ENCODE measurements around the gene GGCX. TPM values are rescaled to one million over a fixed set of nuclear protein-coding genes. Genes with fewer than 3 reads are reported as not detected.
A peak's percentile ranks its signal among the peaks of the same experiment; 100 is the strongest.

The GGCX gene
- polyA plus RNA-seq, 3 donors: 24.0 to 34.4 (median 32.0) TPM

DNA sequence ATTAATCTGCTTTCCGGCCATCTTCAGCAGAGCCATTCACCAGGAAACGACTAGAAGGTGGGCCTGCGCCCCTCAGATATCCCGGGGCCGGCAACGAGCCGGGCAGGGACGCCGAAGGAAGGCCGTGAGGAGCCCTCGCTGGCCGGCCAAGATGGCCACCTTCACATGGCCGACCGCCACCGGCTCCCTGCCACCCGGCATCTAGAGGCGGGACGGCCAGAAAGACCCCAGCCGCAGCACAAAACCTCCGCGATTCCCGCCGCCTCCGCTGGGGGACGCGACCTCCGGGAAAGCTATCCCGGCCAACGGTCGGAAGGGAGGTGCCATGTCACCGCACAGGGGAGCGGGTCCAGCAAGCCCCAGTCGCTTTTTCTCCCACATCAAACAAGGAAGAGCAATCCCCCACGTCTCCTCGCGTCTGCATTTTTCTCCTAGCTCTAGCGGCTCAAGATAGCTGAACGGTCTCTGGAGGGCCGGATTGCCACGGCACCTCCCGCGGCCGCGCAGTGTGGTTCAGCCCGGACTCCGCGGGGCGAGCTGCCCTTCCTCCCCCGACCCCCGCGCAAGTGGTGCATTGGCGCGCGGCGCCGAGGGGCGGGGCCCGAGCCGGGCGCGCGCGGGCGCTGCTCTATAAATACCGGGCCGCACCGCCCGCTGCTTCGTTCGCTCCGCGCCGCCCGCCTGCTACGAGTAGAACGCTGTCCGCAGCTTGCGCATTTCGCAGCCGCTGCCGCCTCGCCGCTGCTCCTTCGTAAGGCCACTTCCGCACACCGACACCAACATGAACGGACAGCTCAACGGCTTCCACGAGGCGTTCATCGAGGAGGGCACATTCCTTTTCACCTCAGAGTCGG lies 22.6 kb downstream of the GGCX start, which contains the start of gene MAT2A:
Gene MAT2A (plus strand): TSS at position 662 of the 854 bp plus-strand sequence. CDS start 120 bp downstream, at position 782.
- peak; percentile 83 to 88 (median 88) for DNase-seq
- Mint-ChIP-seq H3K4me1 (peaks cover 57% of the 10 kb centered on the region), H3K36me3 (peaks cover 31 to 32% of the 10 kb centered on the region in 2 donors), H3K9me3 (no peaks in the 10 kb centered on the region), H3K4me3 (peak within 1 kb of the TSS; percentile 91 to 95), H3K27me3 (ENCODE audit: low read depth in 3 of 3) (no peaks in the 10 kb centered on the region), H3K27ac (peak within 1 kb of the TSS; percentile 95 to 98 (median 97))
- TF ChIP-seq CTCF (IDR thresholded peaks at IDR 0.05): peak; percentile 62
- Histone ChIP-seq H3K27ac (ENCODE audit: low read depth in 1 of 2, low read length in 2 of 2) (peak within 1 kb of the TSS; percentile 88 to 98), H3K9ac (ENCODE audit: insufficient read depth, low read length, poor library complexity, severe bottlenecking) (peak within 1 kb of the TSS; percentile 87), H3K27me3 (ENCODE audit: control insufficient read depth in 2 of 2, insufficient read depth in 2 of 2, low read length in 2 of 2) (no peaks in the 10 kb centered on the region), H3K4me2 (replicated peaks; ENCODE audit: extremely low read depth, low read length, poor library complexity, severe bottlenecking) (peak within 1 kb of the TSS; percentile 92), H3K79me2 (ENCODE audit: insufficient read depth, low read length) (peaks cover 71% of the 10 kb centered on the region), H4K20me1 (ENCODE audit: insufficient read depth, low read length) (peaks cover 47% of the 10 kb centered on the region), H3K9me3 (replicated peaks in 1 of 2; ENCODE audit: control insufficient read depth in 1 of 2, insufficient read depth in 1 of 2, low read length in 2 of 2) (no peaks in the 10 kb centered on the region), H3K36me3 (replicated peaks in 1 of 2; ENCODE audit: control insufficient read depth in 1 of 2, insufficient read depth in 2 of 2, low read length in 2 of 2) (peaks cover 28 to 33% of the 10 kb centered on the region in 2 donors), H3K4me1 (ENCODE audit: control insufficient read depth in 1 of 2, insufficient read depth in 2 of 2, low read length in 2 of 2) (peaks cover 35 to 64% of the 10 kb centered on the region in 2 donors), H2AFZ (ENCODE audit: insufficient read depth, low read depth, low read length, poor library complexity, severe bottlenecking) (peak within 1 kb of the TSS; percentile 77), H3K4me3 (replicated peaks in 1 of 3; ENCODE audit: low read depth in 2 of 3, low read length in 3 of 3) (peak within 1 kb of the TSS; percentile 68 to 99 (median 95))
- intact Hi-C loops (cut with micrococcal nuclease): loop anchor here (1.0 to 5.0 kb wide), 3 partner anchors 38 to 116 kb away; no protein-coding TSS in a partner anchor
- WGBS (ENCODE audit: insufficient coverage): under 1% methylated on average over 92 of the region's 92 CpGs

DNA sequence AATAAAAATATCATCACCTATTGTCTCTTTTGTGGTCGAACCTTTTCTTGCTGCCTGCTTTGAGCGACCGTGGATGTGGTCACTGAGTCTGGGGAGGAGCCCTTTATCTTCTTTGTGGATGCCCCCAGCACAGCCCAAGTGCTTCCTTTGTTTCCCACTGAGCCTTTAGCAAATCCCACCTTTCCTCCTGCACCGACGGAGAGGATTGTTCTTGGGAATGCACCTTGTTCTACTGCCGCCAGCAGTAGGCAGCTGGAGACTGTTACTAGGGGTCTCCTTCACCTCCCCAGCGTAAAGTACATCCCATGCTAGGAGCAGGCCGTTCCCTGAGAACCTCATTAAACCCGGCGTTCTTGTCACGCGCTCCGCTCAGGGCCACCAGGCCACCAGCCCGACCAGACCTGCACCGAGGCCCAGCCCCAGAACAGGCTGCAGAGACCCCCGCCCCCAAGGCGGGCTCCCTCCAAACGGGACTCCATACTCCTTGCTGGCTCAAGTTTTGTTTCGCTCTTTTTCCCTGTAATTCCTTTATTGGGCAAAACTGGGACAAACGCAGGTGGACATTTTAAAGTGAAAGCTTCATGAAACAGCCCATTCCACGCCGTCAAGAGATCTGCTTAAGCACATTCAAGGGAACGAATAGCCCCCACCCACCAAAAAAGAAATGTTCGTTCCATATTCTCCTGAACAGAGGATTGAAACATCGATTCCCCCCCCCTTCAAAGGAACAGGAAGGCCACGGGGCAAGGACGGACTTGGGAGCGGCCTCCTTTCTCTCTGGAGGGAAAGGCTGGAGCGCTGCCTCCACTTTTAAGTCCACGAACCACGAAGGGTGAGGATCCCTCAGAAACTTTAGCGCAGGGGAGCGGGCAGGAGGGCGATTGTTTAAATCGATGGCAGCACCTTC lies 23.4 kb downstream of the GGCX start:
- peak overlapping the region; percentile 88 to 98 for H3K27ac ChIP-seq (ENCODE audit: low read depth in 1 of 2, low read length in 2 of 2)
- H3K36me3 ChIP-seq (replicated peaks in 1 of 2; ENCODE audit: control insufficient read depth in 1 of 2, insufficient read depth in 2 of 2, low read length in 2 of 2): peaks cover 20 to 24% of the 10 kb centered on the region in 2 donors
- peaks cover 66% of the 10 kb centered on the region for H3K79me2 ChIP-seq (ENCODE audit: insufficient read depth, low read length)
- no peaks in the 10 kb centered on the region for H3K9me3 Mint-ChIP-seq
- intact Hi-C loops (cut with micrococcal nuclease): loop anchor here (5.0 kb wide), 2 partner anchors 101 to 116 kb away; no protein-coding TSS in a partner anchor
- H3K27me3 Mint-ChIP-seq (ENCODE audit: low read depth in 3 of 3): no peaks in the 10 kb centered on the region
- peaks cover 35 to 64% of the 10 kb centered on the region in 2 donors for H3K4me1 ChIP-seq (ENCODE audit: control insufficient read depth in 1 of 2, insufficient read depth in 2 of 2, low read length in 2 of 2)
- H3K9me3 ChIP-seq (replicated peaks in 1 of 2; ENCODE audit: control insufficient read depth in 1 of 2, insufficient read depth in 1 of 2, low read length in 2 of 2): no peaks in the 10 kb centered on the region
- H4K20me1 ChIP-seq (ENCODE audit: insufficient read depth, low read length): peaks cover 39% of the 10 kb centered on the region
- peak overlapping the region; percentile 87 for H3K9ac ChIP-seq (ENCODE audit: insufficient read depth, low read length, poor library complexity, severe bottlenecking)
- TF ChIP-seq CTCF (IDR thresholded peaks at IDR 0.05): no peak
- peak overlapping the region; percentile 92 for H3K4me2 ChIP-seq (replicated peaks; ENCODE audit: extremely low read depth, low read length, poor library complexity, severe bottlenecking)
- WGBS (ENCODE audit: insufficient coverage): under 1% methylated on average over 30 of the region's 35 CpGs
- peak overlapping the region; percentile 68 to 99 (median 95) for H3K4me3 ChIP-seq (replicated peaks in 1 of 3; ENCODE audit: low read depth in 2 of 3, low read length in 3 of 3)
- H3K27ac Mint-ChIP-seq: peak overlapping the region; percentile 95 to 98 (median 97)
- peaks cover 23% of the 10 kb centered on the region in 2 donors for H3K36me3 Mint-ChIP-seq
- no peaks in the 10 kb centered on the region for H3K27me3 ChIP-seq (ENCODE audit: control insufficient read depth in 2 of 2, insufficient read depth in 2 of 2, low read length in 2 of 2)
- peaks cover 56% of the 10 kb centered on the region for H3K4me1 Mint-ChIP-seq
- DNase-seq: peak; percentile 27 to 36 (median 35)
- H2AFZ ChIP-seq (ENCODE audit: insufficient read depth, low read depth, low read length, poor library complexity, severe bottlenecking): peak overlapping the region; percentile 77
- peak overlapping the region; percentile 91 to 95 for H3K4me3 Mint-ChIP-seq

All from CD14-positive monocyte (primary cell).